Uterus (tissue), 2 donors: ENCODE measurements around the gene PMF1.

Source experiments
- POLR2A ChIP-seq, 2 donors: fragments of 450-650 bp; IDR thresholded peaks; one replicate each; pipeline ENCODE4 v1.6.1; 2016; ENCODE audit warnings: antibody characterized with exemption in 2 of 2, mild to moderate bottlenecking in 1 of 2, moderate library complexity in 1 of 2
- TF ChIP-seq, protein P1 (sequence below), 4 experiments: fragments of 200-600 bp in 2 of 4; fragments of 450-650 bp in 2 of 4; sonication (generic) in 2 of 4; IDR thresholded peaks; one replicate each; pipeline ENCODE4 v1.5.1; 2016 to 2019; ENCODE audit warnings: antibody characterized with exemption in 4 of 4, mild to moderate bottlenecking in 2 of 4, moderate library complexity in 1 of 4

GRCh38 chr1:156165083-156165482, 47.7 kb upstream of the PMF1 start:
- TF ChIP-seq POLR2A (IDR thresholded peaks at IDR 0.05), result no peak
- TF ChIP-seq, protein P1, sequence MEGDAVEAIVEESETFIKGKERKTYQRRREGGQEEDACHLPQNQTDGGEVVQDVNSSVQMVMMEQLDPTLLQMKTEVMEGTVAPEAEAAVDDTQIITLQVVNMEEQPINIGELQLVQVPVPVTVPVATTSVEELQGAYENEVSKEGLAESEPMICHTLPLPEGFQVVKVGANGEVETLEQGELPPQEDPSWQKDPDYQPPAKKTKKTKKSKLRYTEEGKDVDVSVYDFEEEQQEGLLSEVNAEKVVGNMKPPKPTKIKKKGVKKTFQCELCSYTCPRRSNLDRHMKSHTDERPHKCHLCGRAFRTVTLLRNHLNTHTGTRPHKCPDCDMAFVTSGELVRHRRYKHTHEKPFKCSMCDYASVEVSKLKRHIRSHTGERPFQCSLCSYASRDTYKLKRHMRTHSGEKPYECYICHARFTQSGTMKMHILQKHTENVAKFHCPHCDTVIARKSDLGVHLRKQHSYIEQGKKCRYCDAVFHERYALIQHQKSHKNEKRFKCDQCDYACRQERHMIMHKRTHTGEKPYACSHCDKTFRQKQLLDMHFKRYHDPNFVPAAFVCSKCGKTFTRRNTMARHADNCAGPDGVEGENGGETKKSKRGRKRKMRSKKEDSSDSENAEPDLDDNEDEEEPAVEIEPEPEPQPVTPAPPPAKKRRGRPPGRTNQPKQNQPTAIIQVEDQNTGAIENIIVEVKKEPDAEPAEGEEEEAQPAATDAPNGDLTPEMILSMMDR (IDR thresholded peaks at IDR 0.05), result no peak
